SK-N-SH treated with all-trans-retinoic acid at 6 μM for 48 hours (cell line): ENCODE results near the gene NT5C3B.

Experiments
- ATAC-seq: fragments of 200-7000 bp; cut with Tn5 transposase; 3 replicates; pipeline ENCODE4 v1.9.1; 2020; ENCODE audit warnings: mild to moderate bottlenecking, moderate library complexity
- ARNTL ChIP-seq: fragments of 450-650 bp; formaldehyde crosslinking; IDR thresholded peaks from 2 replicates; pipeline ENCODE4 v1.5.0; 2020; ENCODE audit warnings: low read depth, mild to moderate bottlenecking, moderate library complexity, borderline replicate concordance
- BACH2 ChIP-seq: fragments of 250-450 bp; sonication (Bioruptor Pico); IDR thresholded peaks from 2 replicates; pipeline ENCODE4 v1.9.0; 2021; ENCODE audit warnings: mild to moderate bottlenecking, borderline replicate concordance
- CREB5 ChIP-seq: fragments of 250-450 bp; sonication (Bioruptor Pico); IDR thresholded peaks from 2 replicates; pipeline ENCODE4 v1.5.1; 2020; ENCODE audit warnings: low read depth, mild to moderate bottlenecking, moderate library complexity
- CSDC2 ChIP-seq: fragments of 250-450 bp; sonication (Bioruptor Pico); IDR thresholded peaks from 2 replicates; pipeline ENCODE4 v1.5.0; 2020; ENCODE audit warnings: mild to moderate bottlenecking, moderate library complexity
- CSRNP3 ChIP-seq: fragments of 250-450 bp; sonication (Bioruptor Pico); IDR thresholded peaks from 2 replicates; pipeline ENCODE4 v1.5.1; 2021; ENCODE audit warnings: mild to moderate bottlenecking, moderate library complexity
- ESRRG ChIP-seq: fragments of 250-450 bp; sonication (Bioruptor Pico); IDR thresholded peaks from 2 replicates; pipeline ENCODE4 v1.6.1; 2021; ENCODE audit warnings: mild to moderate bottlenecking
- GLIS3 ChIP-seq: fragments of 250-450 bp; sonication (Bioruptor Pico); IDR thresholded peaks from 2 replicates; pipeline ENCODE4 v1.5.0; 2020; ENCODE audit warnings: mild to moderate bottlenecking, moderate library complexity
- ISL1 ChIP-seq: fragments of 250-450 bp; sonication (Bioruptor Pico); IDR thresholded peaks from 2 replicates; pipeline ENCODE4 v2.1.2; 2022; ENCODE audit warnings: mild to moderate bottlenecking, moderate library complexity
- OSR1 ChIP-seq: fragments of 250-450 bp; sonication (Bioruptor Pico); IDR thresholded peaks from 2 replicates; pipeline ENCODE4 v1.8.0; 2022; ENCODE audit warnings: moderate library complexity, mild to moderate bottlenecking, inconsistent platforms
- PATZ1 ChIP-seq: fragments of 250-450 bp; sonication (Bioruptor Pico); IDR thresholded peaks from 2 replicates; pipeline ENCODE4 v1.8.0; 2020; ENCODE audit warnings: mild to moderate bottlenecking, moderate library complexity, borderline replicate concordance
- POU6F1 ChIP-seq: fragments of 250-450 bp; sonication (Bioruptor Pico); IDR thresholded peaks from 2 replicates; pipeline ENCODE4 v1.8.0; 2021; ENCODE audit warnings: low read depth, mild to moderate bottlenecking, moderate library complexity, borderline replicate concordance
- RARB ChIP-seq: fragments of 250-450 bp; sonication (Bioruptor Pico); IDR thresholded peaks from 2 replicates; pipeline ENCODE4 v1.8.0; 2021; ENCODE audit warnings: mild to moderate bottlenecking, moderate library complexity
- SNAI2 ChIP-seq: fragments of 250-450 bp; sonication (Bioruptor Pico); IDR thresholded peaks from 2 replicates; pipeline ENCODE4 v1.5.0; 2020; ENCODE audit warnings: mild to moderate bottlenecking, moderate library complexity
- TOX ChIP-seq: fragments of 250-450 bp; sonication (Bioruptor Pico); IDR thresholded peaks from 2 replicates; pipeline ENCODE4 v1.8.0; 2021; ENCODE audit warnings: mild to moderate bottlenecking, moderate library complexity, borderline replicate concordance
- TSHZ2 ChIP-seq: fragments of 250-450 bp; sonication (Bioruptor Pico); IDR thresholded peaks from 2 replicates; pipeline ENCODE4 v1.5.0; 2020; ENCODE audit warnings: mild to moderate bottlenecking, moderate library complexity
- ZC3H10 ChIP-seq: fragments of 250-450 bp; sonication (Bioruptor Pico); IDR thresholded peaks from 2 replicates; pipeline ENCODE4 v1.5.1; 2021; ENCODE audit warnings: mild to moderate bottlenecking, moderate library complexity
- ZFP3 ChIP-seq: fragments of 250-450 bp; sonication (Bioruptor Pico); IDR thresholded peaks from 2 replicates; pipeline ENCODE4 v1.5.0; 2020; ENCODE audit warnings: mild to moderate bottlenecking, moderate library complexity
- ZFP30 ChIP-seq: fragments of 450-650 bp; formaldehyde crosslinking; IDR thresholded peaks from 2 replicates; pipeline ENCODE4 v1.5.0; 2022; ENCODE audit warnings: mild to moderate bottlenecking, moderate library complexity
- ZNF565 ChIP-seq: fragments of 450-650 bp; formaldehyde crosslinking; conservative IDR thresholded peaks from 2 replicates; pipeline ENCODE4 v1.5.0; 2020; ENCODE audit warnings: low read depth, mild to moderate bottlenecking, moderate library complexity
- ZNF8 ChIP-seq: fragments of 450-650 bp; formaldehyde crosslinking; IDR thresholded peaks from 2 replicates; pipeline ENCODE4 v1.5.0; 2020; ENCODE audit warnings: mild to moderate bottlenecking, moderate library complexity

The NT5C3B gene

GRCh38 chr17:41799366-41799765 is 36.7 kb downstream of the NT5C3B start:
- no peak for ATAC-seq
- TF ChIP-seq CSDC2 (CRISPR knock-in tag) (no peak), BACH2 (CRISPR knock-in tag) (no peak), TOX (no peak), ARNTL (CRISPR knock-in tag) (no peak), TSHZ2 (CRISPR knock-in tag) (no peak)

GRCh38 chr17:41797377-41797776 is 38.7 kb downstream of the NT5C3B start:
- TF ChIP-seq ARNTL (CRISPR knock-in tag) (no peak), ZFP3 (CRISPR knock-in tag) (no peak), POU6F1 (no peak), ZNF565 (CRISPR knock-in tag) (no peak), SNAI2 (CRISPR knock-in tag) (no peak), PATZ1 (CRISPR knock-in tag) (no peak)
- no peak for ATAC-seq

- no peak for ATAC-seq
- TF ChIP-seq CSRNP3 (CRISPR knock-in tag) (no peak), ZFP3 (CRISPR knock-in tag) (no peak), ZNF565 (CRISPR knock-in tag) (no peak), ISL1 (CRISPR knock-in tag) (no peak), OSR1 (CRISPR knock-in tag) (no peak), ARNTL (CRISPR knock-in tag) (no peak), GLIS3 (CRISPR knock-in tag) (no peak), ZNF8 (no peak), PATZ1 (CRISPR knock-in tag) (no peak), POU6F1 (no peak), ESRRG (CRISPR knock-in tag) (no peak), ZC3H10 (CRISPR knock-in tag) (no peak), RARB (no peak), ZFP30 (no peak), CSDC2 (CRISPR knock-in tag) (no peak), BACH2 (CRISPR knock-in tag) (no peak), CREB5 (no peak)
Observed at GRCh38 chr17:41796121-41796895, 39.7 kb downstream of the NT5C3B start.
